ENCODE results near the gene UBE2I.
"Not testable (repeated sequence)": the region's sequence is repeated elsewhere in the genome, so short reads cannot be mapped to it uniquely, and the experiment has no call there.

Gene UBE2I

DNA sequence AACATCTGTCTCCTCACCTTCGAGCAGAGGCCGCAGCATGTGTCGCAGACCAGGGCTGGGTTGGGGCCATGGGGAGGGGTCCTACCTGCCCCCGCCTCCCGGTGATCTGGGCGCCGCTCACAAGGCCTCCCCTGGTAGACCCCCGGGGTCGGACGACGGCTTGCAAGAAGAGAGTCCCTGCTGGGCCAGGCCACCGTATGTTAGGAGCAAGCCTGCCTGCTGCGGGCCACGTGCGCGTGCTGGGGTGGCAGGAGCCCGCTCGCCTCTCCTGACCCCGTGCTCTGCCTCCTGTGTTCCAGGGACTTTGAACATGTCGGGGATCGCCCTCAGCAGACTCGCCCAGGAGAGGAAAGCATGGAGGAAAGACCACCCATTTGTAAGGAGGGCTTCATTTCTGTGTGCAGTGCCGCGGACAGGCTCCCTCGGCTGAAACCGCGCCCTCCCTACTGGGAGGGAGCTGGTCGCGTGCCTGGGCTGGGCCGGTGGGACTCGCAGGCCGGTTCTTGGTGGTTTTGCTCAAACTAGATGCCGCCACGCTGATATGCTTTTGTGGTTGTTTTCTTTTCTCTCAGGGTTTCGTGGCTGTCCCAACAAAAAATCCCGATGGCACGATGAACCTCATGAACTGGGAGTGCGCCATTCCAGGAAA is 4.4 kb downstream of the UBE2I start:
- no peak for DNase-seq (ENCODE audit: low read depth, low spot score)

- DNase-seq (ENCODE audit: low read depth, low spot score) = no peak
Measured at GRCh38 chr16:1314399-1315068, 5.1 kb downstream of the UBE2I start.

DNA sequence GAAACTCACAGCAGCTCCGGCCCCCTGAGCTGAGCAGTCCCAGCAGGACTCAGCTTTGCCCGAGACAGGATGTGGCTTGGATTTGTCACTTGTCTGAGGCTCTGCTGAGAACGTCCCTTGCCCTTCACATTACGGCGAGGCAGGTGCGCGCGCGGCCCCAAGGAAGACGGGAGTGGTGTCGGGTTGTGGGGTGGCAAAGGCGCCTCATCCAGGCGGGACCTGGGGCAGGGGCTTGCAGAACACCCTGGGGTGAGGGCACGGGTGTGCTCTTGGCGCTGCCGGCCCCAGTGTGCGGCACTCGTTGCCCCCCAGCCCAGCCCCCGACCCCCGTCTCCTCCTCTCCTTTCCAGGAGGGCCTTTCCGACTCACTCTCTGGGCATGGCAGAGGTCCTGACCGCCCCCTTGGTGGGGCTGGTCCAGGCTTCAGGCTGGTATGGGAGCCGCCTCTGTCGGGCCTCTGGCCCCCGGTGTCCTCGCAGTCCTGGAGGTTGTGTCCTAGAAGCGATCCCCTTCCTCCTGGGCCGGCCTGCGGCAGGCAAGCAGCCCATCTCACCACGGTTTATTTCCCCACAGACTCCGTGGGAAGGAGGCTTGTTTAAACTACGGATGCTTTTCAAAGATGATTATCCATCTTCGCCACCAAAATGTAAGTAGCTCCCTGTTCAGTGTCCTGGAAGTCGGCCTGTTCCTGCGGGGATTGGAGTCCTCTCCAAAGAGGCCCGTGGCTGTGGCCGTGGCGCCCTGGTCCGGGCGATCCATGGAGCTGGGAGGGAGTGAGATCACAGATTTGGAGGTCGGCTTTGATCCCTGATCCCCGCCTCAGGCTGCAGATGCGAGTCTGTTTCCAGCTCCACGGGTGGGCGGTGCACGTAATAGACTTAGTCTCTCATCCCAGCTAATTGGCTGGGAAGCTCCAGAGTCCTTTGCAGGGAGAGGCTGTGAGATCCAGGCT is 5.9 kb downstream of the UBE2I start:
- no peak for DNase-seq (ENCODE audit: low read depth, low spot score)

DNA sequence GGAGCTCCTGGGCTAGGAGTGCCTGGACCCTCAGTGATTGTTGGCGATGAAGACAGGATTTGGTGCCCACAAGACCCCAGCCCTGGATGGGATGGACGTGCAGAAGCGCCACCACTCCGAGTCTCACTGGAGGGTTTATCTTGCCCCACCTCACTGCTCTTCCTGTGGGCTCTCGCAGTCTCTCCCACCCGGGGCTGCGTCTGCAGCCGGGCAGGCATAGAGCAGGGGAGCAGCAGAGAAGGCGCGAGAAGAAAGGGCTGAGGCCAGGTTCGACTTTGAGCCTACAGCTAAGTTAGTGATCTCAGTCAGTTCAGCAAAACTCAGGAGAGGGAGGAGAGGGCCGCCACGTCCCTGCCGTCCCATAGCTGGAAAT is 6.6 kb downstream of the UBE2I start:
- no peak for DNase-seq (ENCODE audit: low read depth, low spot score)

- DNase-seq (ENCODE audit: low read depth, low spot score) = no peak
Measured at GRCh38 chr16:1317479-1318267, 8.2 kb downstream of the UBE2I start.

GRCh38 chr16:1318268-1318545 is 8.8 kb downstream of the UBE2I start:
- no peak for DNase-seq (ENCODE audit: low read depth, low spot score)

- DNase-seq (ENCODE audit: low read depth, low spot score) = no peak
Measured at GRCh38 chr16:1319041-1319440, 9.6 kb downstream of the UBE2I start.

DNA sequence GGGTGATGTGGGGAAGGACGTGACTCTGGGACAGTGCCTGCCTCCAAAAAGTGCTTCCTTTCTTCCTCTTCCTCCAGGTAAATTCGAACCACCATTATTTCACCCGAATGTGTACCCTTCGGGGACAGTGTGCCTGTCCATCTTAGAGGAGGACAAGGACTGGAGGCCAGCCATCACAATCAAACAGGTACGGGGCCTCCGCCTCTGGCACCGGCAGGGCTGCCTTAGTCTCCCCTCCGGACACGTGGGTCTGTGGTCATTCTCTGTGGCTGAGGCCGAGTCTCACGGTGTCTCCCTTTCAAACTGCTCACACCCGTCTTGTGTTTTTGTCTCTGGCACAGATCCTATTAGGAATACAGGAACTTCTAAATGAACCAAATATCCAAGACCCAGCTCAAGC is 10.7 kb downstream of the UBE2I start:
- no peak for DNase-seq (ENCODE audit: low read depth, low spot score)

DNA sequence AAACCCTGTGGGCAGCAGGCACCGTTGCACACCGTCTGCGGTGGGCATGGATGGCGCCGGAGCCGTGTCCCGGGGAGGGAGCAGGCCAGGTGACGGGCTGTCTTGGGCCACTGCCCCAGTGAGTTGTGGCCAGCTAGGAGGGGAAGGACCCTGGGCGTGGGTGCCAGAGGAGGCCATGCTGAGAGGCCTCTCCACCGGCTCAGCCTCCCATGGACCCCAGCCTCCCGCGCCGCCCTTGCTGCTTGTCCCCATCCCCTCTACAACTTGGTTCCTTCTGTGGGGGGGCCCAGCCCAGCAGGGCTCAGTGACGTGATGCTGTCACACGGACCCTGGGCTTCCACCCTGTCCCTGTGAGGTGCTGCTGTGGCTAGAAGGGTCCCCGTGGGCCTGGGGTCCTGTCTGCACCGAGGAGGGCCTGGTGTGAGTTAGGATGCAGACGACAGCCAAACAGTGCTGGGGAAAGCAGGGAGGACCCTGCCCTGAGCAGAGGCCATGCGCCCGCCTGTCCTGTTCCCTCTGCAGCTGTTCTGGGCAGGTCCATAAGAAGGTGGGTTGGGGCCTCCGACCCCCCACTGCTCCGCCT is 11.3 kb downstream of the UBE2I start:
- DNase-seq (ENCODE audit: low read depth, low spot score) = no peak

GRCh38 chr16:1322407-1322806 is 13.0 kb downstream of the UBE2I start:
- no peak for DNase-seq (ENCODE audit: low read depth, low spot score)

DNA sequence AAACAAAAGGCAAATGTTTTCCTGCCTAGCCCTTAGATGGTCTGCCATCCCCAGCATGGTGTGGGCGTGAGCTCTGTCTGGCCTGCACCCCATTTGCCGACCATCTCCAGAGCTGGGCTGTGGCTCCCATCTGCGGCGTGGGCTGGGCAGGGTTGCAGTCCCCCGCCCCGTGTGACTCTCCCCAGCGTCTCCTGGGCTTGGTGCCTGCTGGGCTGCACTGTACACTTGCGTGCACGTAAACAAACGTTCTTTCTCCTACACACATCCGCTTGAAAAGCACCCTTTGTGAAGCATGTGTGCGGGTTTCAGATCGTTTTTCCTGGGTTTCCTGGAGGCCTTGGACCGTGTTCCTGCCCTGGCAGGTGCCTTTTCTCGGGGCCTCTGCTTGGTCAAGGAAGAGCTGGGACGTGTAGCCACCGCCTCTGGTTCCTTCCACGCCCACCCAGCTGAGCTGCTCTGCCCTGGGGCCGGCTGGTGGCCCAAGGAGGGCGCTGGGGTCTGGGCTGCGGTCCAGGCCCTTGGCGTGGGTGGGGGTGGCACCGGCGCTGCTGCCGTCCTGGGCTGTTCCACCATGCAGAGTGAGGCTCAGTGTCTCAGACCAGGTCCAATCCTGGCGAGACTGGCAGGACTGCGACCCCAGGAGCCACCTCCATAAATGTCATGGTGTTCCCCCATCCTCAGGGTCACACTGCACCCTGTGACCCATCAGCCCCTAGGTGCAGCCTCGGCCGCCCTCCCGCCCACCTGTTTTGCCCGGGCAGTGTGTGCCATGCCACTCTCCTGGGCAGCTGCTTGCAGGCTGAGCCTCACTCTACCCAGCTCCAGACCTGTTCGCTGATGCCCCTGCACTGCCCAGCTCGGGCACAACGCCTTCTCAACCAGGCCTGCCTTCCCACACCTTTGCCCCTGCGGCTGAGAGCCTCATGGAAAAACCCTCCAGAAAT is 14.1 kb downstream of the UBE2I start:
- peak; percentile 52 for DNase-seq (ENCODE audit: low read depth, low spot score)

GRCh38 chr16:1324286-1324826 is 14.9 kb downstream of the UBE2I start:
- DNase-seq (ENCODE audit: low read depth, low spot score) = no peak

DNA sequence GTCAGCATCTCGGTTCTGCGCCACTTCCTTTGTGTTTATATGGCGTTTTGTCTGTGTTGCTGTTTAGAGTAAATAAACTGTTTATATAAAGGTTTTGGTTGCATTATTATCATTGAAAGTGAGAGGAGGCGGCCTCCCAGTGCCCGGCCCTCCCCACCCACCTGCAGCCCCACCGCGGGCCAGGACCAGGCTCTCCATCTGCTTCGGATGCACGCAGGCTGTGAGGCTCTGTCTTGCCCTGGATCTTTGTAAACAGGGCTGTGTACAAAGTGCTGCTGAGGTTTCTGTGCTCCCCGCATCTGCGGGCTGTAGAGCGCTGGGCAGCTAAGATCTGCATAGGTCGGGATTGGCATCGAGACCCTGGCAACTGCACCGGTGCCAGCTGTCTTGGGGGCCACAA is 15.8 kb downstream of the UBE2I start:
- no peak for DNase-seq (ENCODE audit: low read depth, low spot score)

DNA sequence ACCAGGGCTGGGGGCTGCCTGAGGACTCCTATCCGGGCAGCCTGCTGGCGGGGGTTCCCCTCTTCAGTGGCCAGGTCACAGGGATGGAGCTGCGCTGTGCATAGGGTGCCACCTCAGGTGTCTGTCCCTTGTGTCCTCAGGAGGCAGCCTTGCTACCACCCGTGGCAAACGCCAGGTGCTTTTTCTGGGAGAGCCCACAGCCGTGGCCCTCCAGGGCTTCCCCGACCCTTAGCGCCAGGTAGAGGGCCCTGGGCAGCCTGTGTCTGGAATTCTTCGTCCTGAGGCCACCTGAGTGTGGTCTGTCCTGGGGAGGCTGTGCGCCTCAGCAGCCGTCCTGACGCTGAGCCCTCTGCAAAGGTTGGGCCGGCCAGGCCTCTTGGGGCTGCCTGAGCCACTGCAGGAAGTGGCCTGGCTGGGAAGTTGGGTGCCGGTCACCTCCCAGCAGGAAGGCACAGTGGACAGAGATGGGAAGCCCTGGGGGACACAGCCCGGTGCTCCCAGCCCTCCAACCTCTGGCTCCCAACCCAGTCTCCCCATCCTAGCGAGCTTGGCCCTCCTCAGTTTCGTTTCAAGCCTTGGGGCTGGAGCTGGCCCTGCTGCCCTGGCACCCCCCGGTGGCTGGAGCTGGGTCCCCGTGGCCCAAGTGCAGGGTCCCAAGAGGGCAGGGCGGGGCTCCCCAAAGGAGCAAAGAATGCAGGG is 16.4 kb downstream of the UBE2I start:
- no peak for DNase-seq (ENCODE audit: low read depth, low spot score)

DNA sequence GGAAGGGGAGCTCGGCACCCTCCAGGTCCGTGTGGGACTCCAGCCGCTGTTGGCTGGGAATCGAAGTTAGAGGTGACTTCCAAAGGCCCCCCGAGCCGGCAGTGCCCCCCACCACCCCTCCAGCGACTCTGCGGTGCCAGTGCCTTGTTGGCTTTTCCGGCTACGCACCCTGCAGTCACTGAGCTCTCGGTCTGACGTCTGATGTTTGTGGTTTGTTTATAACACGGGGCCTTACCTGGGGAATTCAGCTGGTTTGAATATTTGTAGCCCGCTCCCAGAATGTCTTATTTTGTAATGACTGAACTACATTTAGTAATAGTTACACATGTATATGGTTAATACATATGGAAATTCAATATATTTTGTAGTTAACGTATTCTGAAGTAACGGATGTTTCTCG is 17.0 kb downstream of the UBE2I start:
- no peak for DNase-seq (ENCODE audit: low read depth, low spot score)

GRCh38 chr16:1326946-1327618 is 17.6 kb downstream of the UBE2I start:
- no peak for DNase-seq (ENCODE audit: low read depth, low spot score)

GRCh38 chr16:1327619-1327947 is 18.1 kb downstream of the UBE2I start:
- DNase-seq (ENCODE audit: low read depth, low spot score) = no peak

GRCh38 chr16:1328136-1328535 is 18.7 kb downstream of the UBE2I start:
- not testable (repeated sequence) for DNase-seq (ENCODE audit: low read depth, low spot score)

DNA sequence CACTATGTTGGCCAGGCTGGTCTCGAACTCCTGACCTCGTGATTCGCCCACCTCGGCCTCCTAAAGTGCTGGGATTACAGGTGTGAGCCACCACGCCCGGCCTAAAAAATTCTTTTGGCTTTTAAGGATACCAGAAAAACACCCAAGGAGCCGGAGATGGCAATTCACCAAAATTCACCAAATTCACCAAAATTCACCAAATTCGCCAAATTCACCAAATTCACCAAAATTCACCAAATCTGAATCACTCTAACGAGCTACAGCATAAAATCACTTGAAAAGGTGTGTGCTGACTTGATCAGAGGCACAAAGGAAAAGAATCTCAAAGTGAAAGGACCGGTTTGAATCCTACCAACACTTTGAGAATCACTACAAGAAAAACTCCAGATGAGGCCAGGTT is 19.5 kb downstream of the UBE2I start:
- not testable (repeated sequence) for DNase-seq (ENCODE audit: low read depth, low spot score)

Measured in astrocyte of the hippocampus (primary cell).